Common myeloid progenitor, CD34-positive (primary cell): Measurements from ENCODE around the gene GRIK1.

Experiments
- CTCF ChIA-PET: fragments of 350-600 bp; sonication (Branson Sonifier 250); formaldehyde crosslinking; loops from one replicate; lab custom pipeline; 2021; ENCODE audit warnings: antibody characterized with exemption; lab: Charles Lee
- POLR2A ChIA-PET: fragments of 350-600 bp; sonication (Branson Sonifier 250); formaldehyde crosslinking; loops from one replicate; lab custom pipeline; 2021; ENCODE audit warnings: antibody characterized with exemption; lab: Charles Lee
- DNase-seq, 3 donors: peaks; one replicate each; pipeline versions ENCODE4 v3.0.0 to v3.0.0-alpha.2; 2013
- H3K27ac ChIP-seq, 2 experiments: 1 replicate in 1 of 2; 2 replicates in 1 of 2; pipeline ENCODE4 v1.7.0; 2013; ENCODE audit warnings: inconsistent platforms in 2 of 2, low read length in 2 of 2, mild to moderate bottlenecking in 2 of 2, low read depth in 1 of 2, moderate library complexity in 1 of 2; ENCODE audit not compliant: severe bottlenecking in 2 of 2, insufficient read depth in 1 of 2, poor library complexity in 1 of 2
- H3K27me3 ChIP-seq, 5 experiments: replicated peaks in 2 of 5; 1 replicate in 3 of 5; 2 replicates in 2 of 5; pipeline versions ENCODE4 v1.6.1 to v1.7.0; 2013; ENCODE audit warnings: low read length in 4 of 5, mild to moderate bottlenecking in 2 of 5, moderate library complexity in 2 of 5, inconsistent platforms in 1 of 5; ENCODE audit not compliant: insufficient read depth in 5 of 5, control insufficient read depth in 4 of 5
- H3K36me3 ChIP-seq, 4 experiments: 1 replicate in 2 of 4; 2 replicates in 2 of 4; pipeline versions ENCODE4 v1.6.1 to v1.7.0; 2013; ENCODE audit warnings: low read length in 3 of 4, control low read depth in 1 of 4, mild to moderate bottlenecking in 1 of 4; ENCODE audit not compliant: control insufficient read depth in 4 of 4, insufficient read depth in 4 of 4
- H3K4me1 ChIP-seq, 4 experiments: 1 replicate in 3 of 4; 2 replicates in 1 of 4; pipeline versions ENCODE4 v1.6.1 to v1.7.1; 2013; ENCODE audit warnings: low read length in 3 of 4, mild to moderate bottlenecking in 3 of 4, control low read depth in 1 of 4, inconsistent platforms in 1 of 4, moderate library complexity in 1 of 4; ENCODE audit not compliant: control insufficient read depth in 4 of 4, insufficient read depth in 4 of 4; ENCODE audit errors: control extremely low read depth in 1 of 4
- H3K4me3 ChIP-seq, 7 experiments: 1 replicate in 4 of 7; 2 replicates in 3 of 7; pipeline versions ENCODE4 v1.5.1 to v1.7.0; 2013; ENCODE audit warnings: mild to moderate bottlenecking in 7 of 7, low read length in 6 of 7, moderate library complexity in 6 of 7, inconsistent platforms in 2 of 7, low read depth in 2 of 7, control low read depth in 1 of 7; ENCODE audit not compliant: insufficient read depth in 4 of 7, control insufficient read depth in 1 of 7; ENCODE audit errors: extremely low read depth in 1 of 7
- H3K9me3 ChIP-seq, 5 experiments: 1 replicate in 4 of 5; 2 replicates in 1 of 5; pipeline versions ENCODE4 v1.6.1 to v1.7.1; 2013; ENCODE audit warnings: low read length in 4 of 5, mild to moderate bottlenecking in 2 of 5, inconsistent platforms in 1 of 5, low read depth in 1 of 5, moderate library complexity in 1 of 5; ENCODE audit not compliant: control insufficient read depth in 4 of 5, insufficient read depth in 2 of 5; ENCODE audit errors: control extremely low read depth in 1 of 5
- WGBS: methylation state at CpG from one replicate; pipeline ENCODE4 v1.1.5; 2013; ENCODE audit not compliant: insufficient coverage; 5-methylcytosine and 5-hydroxymethylcytosine counted together

Gene GRIK1

DNA sequence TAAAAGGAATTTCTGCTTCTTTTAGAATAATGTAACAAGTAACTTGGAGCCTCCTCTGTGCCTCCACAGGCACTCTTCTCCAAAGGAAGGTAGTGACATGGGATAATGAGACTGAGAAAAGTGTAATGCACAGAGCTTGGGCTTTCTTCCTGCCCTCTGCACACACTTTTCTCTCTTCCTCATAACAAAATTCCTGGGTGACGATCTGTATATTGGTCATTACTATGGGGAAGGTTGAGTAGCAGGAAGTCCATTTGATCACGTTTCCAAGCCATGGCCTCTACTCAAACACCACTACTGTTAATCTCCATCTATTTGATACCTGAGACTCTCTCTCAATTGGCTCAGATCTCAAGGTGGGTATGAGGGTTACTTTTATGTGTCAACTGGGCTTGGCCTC lies 113.9 kb downstream of the GRIK1 start:
- H3K27ac ChIP-seq = no peak overlapping the region
- CTCF ChIA-PET = no interaction called here
- no CpG with 5 or more reads among the region's 2 CpGs for WGBS
- no peaks in the 10 kb centered on the region for H3K36me3 ChIP-seq
- H3K9me3 ChIP-seq = peaks cover 0 to 5% (median 0%) of the 10 kb centered on the region in 5 experiments
- H3K4me1 ChIP-seq = no peaks in the 10 kb centered on the region
- no peaks in the 10 kb centered on the region for H3K27me3 ChIP-seq
- DNase-seq = no peak
- no peak overlapping the region for H3K4me3 ChIP-seq
- POLR2A ChIA-PET = no interaction called here

DNA sequence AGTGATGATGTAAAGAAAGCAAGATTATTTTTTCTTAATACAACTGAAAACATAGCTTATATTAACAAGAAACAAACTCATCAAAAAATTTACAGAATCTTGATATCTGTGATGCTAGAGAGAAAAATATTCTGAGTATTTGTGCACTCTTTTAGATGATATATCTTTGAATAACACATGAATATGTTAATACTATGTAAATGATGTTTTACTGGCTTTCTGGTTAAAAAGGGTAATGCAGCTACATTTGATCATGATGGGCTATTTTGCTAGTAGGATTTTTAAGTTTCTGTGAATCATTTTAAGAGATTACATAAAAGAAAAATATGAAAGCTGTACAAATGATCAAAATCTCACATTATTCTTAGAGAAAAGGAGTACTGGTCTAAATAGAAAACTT lies 114.5 kb downstream of the GRIK1 start:
- H3K27me3 ChIP-seq = no peaks in the 10 kb centered on the region
- H3K4me3 ChIP-seq = no peak overlapping the region
- no peak for DNase-seq
- ChIA-PET POLR2A (no interaction called here), CTCF (no interaction called here)
- H3K9me3 ChIP-seq = peaks cover 0 to 5% (median 0%) of the 10 kb centered on the region in 5 experiments
- no peaks in the 10 kb centered on the region for H3K4me1 ChIP-seq
- no peaks in the 10 kb centered on the region for H3K36me3 ChIP-seq
- H3K27ac ChIP-seq = no peak overlapping the region

DNA sequence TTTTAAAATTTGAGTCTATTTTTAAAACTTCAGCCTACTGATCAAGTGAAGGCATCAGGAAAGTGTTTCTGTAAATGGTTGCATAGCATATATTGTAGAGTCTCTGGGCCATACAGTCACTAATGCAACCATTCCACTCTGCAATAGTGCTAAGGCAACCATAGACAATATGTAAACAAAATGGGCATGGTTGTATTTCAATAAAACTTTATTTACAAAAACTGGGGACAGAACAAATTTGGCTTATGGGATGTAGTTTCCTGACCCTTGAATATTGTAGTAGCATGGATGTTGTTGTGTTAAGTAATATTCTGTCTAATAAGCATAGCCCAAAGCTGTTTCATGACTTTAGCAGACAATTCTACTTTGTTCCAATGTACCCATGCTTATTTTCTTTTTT lies 117.7 kb downstream of the GRIK1 start:
- ChIA-PET POLR2A (no interaction called here), CTCF (no interaction called here)
- Histone ChIP-seq H3K36me3 (no peaks in the 10 kb centered on the region), H3K27ac (no peak overlapping the region), H3K27me3 (no peaks in the 10 kb centered on the region), H3K9me3 (no peaks in the 10 kb centered on the region), H3K4me1 (no peaks in the 10 kb centered on the region), H3K4me3 (no peak overlapping the region)
- DNase-seq = no peak

DNA sequence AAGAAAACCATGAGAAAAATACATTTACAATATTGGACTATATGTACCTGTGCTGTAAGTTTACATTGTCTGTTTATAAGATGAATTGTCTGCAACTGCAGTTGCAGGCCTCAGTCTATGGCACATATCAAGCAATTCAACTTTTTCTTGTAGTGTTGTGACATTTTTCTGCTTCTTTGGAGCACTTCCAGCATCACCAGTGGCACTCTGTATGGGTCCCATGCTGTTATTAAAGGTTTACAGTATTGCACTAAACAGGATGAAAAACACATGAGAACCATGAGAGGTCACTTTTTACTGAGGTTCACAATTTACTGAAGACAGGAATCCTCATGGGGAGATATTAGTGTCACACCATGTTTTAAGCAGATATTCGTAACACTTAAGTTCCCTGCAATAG lies 118.6 kb downstream of the GRIK1 start:
- H3K27ac ChIP-seq = no peak overlapping the region
- H3K4me1 ChIP-seq = no peaks in the 10 kb centered on the region
- H3K27me3 ChIP-seq = no peaks in the 10 kb centered on the region
- H3K9me3 ChIP-seq = no peaks in the 10 kb centered on the region
- CTCF ChIA-PET = no interaction called here
- POLR2A ChIA-PET = no interaction called here
- DNase-seq = no peak
- WGBS = no CpG with 5 or more reads among the region's 1 CpG
- no peaks in the 10 kb centered on the region for H3K36me3 ChIP-seq
- H3K4me3 ChIP-seq = no peak overlapping the region

DNA sequence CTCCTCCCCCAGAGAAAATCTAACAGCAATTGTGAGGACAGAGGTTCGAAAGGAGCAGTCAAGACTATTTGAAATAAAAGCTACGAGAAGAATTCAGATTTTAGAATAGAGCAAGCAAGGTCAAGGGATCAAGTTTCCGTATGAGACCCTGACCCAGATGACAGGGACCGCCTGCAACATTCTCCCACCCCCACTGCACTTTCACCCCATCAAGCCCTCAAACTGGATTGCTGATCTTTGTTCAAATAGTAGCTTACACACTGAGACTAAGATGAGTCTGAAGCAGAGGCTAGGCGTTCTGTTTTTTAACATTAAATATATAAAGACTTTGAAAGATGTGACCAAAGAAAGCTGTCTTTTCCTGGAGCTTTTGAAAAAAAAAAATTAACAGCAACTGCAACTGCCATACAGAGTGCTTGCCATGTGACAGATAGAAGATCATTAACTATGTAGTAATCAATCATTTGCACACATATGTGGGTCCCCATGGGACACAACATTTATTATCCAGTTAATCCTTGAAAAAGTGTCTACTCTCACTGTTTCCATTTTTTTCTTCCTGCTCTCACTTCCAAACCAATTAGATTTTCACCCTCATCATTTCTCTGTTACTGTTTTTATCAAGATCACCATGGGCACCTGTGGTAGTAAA lies 120.0 kb downstream of the GRIK1 start:
- 96% methylated on average over 4 of the region's 5 CpGs for WGBS
- no peaks in the 10 kb centered on the region for H3K27me3 ChIP-seq
- H3K4me3 ChIP-seq = no peak overlapping the region
- CTCF ChIA-PET = no interaction called here
- no peaks in the 10 kb centered on the region for H3K4me1 ChIP-seq
- no peak for DNase-seq
- POLR2A ChIA-PET = no interaction called here
- H3K27ac ChIP-seq = no peak overlapping the region
- H3K36me3 ChIP-seq = no peaks in the 10 kb centered on the region
- no peaks in the 10 kb centered on the region for H3K9me3 ChIP-seq

DNA sequence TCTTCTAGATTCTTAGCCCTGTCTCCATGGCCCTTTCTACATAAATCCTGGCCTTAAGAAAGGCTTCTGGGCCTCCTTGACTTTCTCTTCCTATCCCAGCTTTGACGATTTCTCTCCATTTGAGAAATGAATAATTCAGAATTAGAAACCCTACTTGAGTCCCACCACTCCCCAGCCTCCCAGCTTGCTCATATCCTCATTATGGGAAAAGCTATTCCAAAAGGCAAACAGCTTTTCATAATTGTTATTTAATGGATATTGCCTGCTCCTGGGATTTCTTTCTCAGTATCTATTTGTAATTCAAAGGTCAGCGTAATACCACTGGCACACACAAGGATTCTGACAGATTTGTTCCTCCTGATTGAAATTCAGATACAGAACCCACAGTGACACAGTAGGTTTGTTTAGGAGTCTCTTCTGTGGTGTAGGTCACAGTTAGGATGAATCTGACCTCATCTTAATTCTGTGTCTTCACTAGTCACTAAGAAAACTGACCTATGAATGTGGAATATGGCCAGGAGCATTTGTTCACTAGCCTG lies 121.3 kb downstream of the GRIK1 start:
- CTCF ChIA-PET = no interaction called here
- WGBS = 100% methylated on average over 2 of the region's 2 CpGs
- H3K4me3 ChIP-seq = no peak overlapping the region
- H3K9me3 ChIP-seq = no peaks in the 10 kb centered on the region
- no peak overlapping the region for H3K27ac ChIP-seq
- H3K36me3 ChIP-seq = no peaks in the 10 kb centered on the region
- POLR2A ChIA-PET = no interaction called here
- peaks cover 0 to 1% (median 0%) of the 10 kb centered on the region in 5 experiments for H3K27me3 ChIP-seq
- no peak for DNase-seq
- H3K4me1 ChIP-seq = no peaks in the 10 kb centered on the region

DNA sequence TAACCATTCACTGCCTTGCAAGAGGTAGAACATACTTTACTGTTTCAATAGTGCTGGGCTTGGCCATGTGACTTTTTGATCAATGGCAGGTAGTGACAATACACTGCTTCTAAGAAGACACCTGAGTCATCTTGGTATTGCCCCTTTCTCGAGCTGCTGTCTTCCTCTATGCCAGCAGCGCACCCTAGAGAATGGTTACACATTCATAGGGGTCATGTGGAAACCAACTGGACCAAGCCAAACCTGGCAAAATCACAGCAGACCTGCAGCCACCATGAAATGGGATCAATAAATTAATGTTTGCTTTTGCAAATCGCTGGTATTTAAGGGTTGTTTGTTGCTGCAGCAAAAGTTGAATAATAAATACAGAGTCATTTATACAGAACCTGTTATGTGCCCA lies 122.3 kb downstream of the GRIK1 start:
- Histone ChIP-seq H3K27me3 (peaks cover 0 to 1% (median 0%) of the 10 kb centered on the region in 5 experiments), H3K9me3 (no peaks in the 10 kb centered on the region), H3K36me3 (no peaks in the 10 kb centered on the region), H3K4me1 (no peaks in the 10 kb centered on the region), H3K27ac (no peak overlapping the region), H3K4me3 (no peak overlapping the region)
- CTCF ChIA-PET = no interaction called here
- 100% methylated on average over 2 of the region's 3 CpGs for WGBS
- POLR2A ChIA-PET = no interaction called here
- no peak for DNase-seq
